Smooth muscle cell of bladder (primary cell): ENCODE results near the gene PPP1R12B. TPM values are rescaled to one million over a fixed set of nuclear protein-coding genes. Genes with fewer than 3 reads are reported as not detected.

Source experiments
- total RNA-seq: library from RNA; depleted of rRNA; stranded (reverse); fragments of >200 nt; gene quantifications from 2 replicates; pipeline ENCODE4 v1.2.3, GENCODE V29; 2014

The PPP1R12B gene, protein sequence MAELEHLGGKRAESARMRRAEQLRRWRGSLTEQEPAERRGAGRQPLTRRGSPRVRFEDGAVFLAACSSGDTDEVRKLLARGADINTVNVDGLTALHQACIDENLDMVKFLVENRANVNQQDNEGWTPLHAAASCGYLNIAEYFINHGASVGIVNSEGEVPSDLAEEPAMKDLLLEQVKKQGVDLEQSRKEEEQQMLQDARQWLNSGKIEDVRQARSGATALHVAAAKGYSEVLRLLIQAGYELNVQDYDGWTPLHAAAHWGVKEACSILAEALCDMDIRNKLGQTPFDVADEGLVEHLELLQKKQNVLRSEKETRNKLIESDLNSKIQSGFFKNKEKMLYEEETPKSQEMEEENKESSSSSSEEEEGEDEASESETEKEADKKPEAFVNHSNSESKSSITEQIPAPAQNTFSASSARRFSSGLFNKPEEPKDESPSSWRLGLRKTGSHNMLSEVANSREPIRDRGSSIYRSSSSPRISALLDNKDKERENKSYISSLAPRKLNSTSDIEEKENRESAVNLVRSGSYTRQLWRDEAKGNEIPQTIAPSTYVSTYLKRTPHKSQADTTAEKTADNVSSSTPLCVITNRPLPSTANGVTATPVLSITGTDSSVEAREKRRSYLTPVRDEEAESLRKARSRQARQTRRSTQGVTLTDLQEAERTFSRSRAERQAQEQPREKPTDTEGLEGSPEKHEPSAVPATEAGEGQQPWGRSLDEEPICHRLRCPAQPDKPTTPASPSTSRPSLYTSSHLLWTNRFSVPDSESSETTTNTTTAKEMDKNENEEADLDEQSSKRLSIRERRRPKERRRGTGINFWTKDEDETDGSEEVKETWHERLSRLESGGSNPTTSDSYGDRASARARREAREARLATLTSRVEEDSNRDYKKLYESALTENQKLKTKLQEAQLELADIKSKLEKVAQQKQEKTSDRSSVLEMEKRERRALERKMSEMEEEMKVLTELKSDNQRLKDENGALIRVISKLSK
- total RNA-seq, result 15.6 and 18.8 TPM in 2 replicates

DNA sequence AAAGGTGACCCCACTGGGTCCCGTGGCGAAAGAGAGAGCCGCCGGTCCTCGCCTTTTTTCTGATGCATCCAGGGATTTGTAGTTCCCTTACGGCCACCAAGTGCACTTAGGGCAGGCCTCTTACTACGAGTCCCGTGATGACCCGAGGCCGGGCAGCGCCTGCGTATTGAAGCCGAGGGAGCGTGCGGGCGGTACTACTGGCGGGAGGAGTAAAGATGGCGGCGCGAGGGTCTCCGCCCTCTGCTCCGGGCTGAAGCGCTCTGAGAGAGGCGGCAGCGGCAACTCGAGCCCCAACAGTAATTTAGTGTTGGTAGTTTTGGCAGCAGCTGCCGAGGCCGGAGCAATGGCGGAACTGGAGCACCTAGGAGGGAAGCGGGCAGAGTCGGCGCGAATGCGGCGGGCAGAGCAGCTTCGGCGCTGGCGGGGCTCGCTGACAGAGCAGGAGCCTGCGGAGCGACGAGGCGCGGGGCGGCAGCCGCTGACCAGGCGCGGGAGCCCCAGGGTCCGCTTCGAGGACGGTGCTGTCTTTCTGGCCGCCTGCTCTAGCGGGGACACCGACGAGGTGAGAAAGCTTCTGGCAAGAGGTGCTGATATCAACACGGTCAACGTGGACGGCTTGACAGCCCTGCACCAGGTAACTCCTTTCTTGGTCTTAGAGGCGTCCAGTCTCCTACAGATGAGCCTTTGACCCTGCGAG, at the start of gene PPP1R12B:
Gene PPP1R12B, plus strand, starts transcription at position 191 of the 697 bp plus-strand sequence. Its CDS starts 153 bp downstream, at position 344.

Other genes with a start within 250 kb of the PPP1R12B start
- gene GPR37L1, start 225.8 kb upstream of the PPP1R12B start, total RNA-seq, result under 0.01 TPM in 1 of 2 replicates, not detected in the other
- gene ARL8A, start 204.0 kb upstream of the PPP1R12B start, total RNA-seq, result 17.4 and 19.8 TPM in 2 replicates
- gene PTPN7, start 188.1 kb upstream of the PPP1R12B start, total RNA-seq, result not detected in 2 replicates
- gene LGR6, start 154.9 kb upstream of the PPP1R12B start, total RNA-seq, result not detected in 2 replicates
- 5.0 and 6.5 TPM in 2 replicates for gene UBE2T, start 6.8 kb upstream of the PPP1R12B start, total RNA-seq